HepG2 (cell line): ENCODE measurements around the gene SHLD1. TPM values are rescaled to one million over a fixed set of nuclear protein-coding genes. Genes with fewer than 3 reads are reported as not detected.

ENCODE experiments used
- DR1 ChIP-seq: sonication (generic); formaldehyde crosslinking; IDR thresholded peaks from 2 replicates; pipeline ENCODE4 v1.8.0; 2021; ENCODE audit warnings: mild to moderate bottlenecking, missing genetic modification reagents, inconsistent platforms
- EHMT2 ChIP-seq: fragments of 200-600 bp; sonication (generic); IDR thresholded peaks from 2 replicates; pipeline ENCODE4 v1.7.0; 2017; ENCODE audit warnings: antibody characterized with exemption, low read depth, low read length, borderline replicate concordance
- GZF1 ChIP-seq: sonication (generic); formaldehyde crosslinking; IDR thresholded peaks from 2 replicates; pipeline ENCODE4 v1.5.1; 2020; ENCODE audit warnings: mild to moderate bottlenecking, missing genetic modification reagents
- MXD4 ChIP-seq: IDR thresholded peaks from 2 replicates; pipeline ENCODE4 v1.6.1; 2016; ENCODE audit warnings: mild to moderate bottlenecking, missing biosample characterization, missing genetic modification reagents
- NCOA2 ChIP-seq: sonication (generic); formaldehyde crosslinking; IDR thresholded peaks from 2 replicates; pipeline ENCODE4 v1.8.0; 2022; ENCODE audit warnings: inconsistent platforms
- ZNF468 ChIP-seq: sonication (generic); formaldehyde crosslinking; IDR thresholded peaks from 2 replicates; pipeline ENCODE4 v1.8.0; 2022; ENCODE audit warnings: mild to moderate bottlenecking, moderate library complexity, missing genetic modification reagents
- ZNF567 ChIP-seq: sonication (generic); formaldehyde crosslinking; IDR thresholded peaks from 2 replicates; pipeline ENCODE4 v1.8.1; 2023; ENCODE audit warnings: mild to moderate bottlenecking, missing genetic modification reagents, borderline replicate concordance
- ZNF674 ChIP-seq: sonication (generic); formaldehyde crosslinking; IDR thresholded peaks from 2 replicates; pipeline ENCODE4 v1.5.0; 2020; ENCODE audit warnings: low read depth, mild to moderate bottlenecking, missing genetic modification reagents
- ZNF678 ChIP-seq: sonication (generic); formaldehyde crosslinking; IDR thresholded peaks from 2 replicates; pipeline ENCODE4 v1.4.0; 2020; ENCODE audit warnings: mild to moderate bottlenecking, missing genetic modification reagents
- polyA plus RNA-seq, 8 experiments: library from polyadenylated mRNA; depleted of rRNA in 3 of 8; stranded (reverse) in 7 of 8; unstranded in 1 of 8; fragments of >200 nt; fragmentation: Illumina TruSeq in 4 of 8; extraction: Trizol in 4 of 8; gene quantifications; 2 replicates each; pipeline versions ENCODE4 v1.2.1 to v1.2.3, GENCODE V29; 2011 to 2016; ENCODE audit warnings: low read depth in 4 of 8, missing spikeins in 1 of 8, mixed read lengths in 1 of 8; ENCODE audit not compliant: insufficient read depth in 1 of 8
- total RNA-seq, 5 experiments: library from RNA; depleted of rRNA; stranded (reverse); fragments of >200 nt; fragmentation: Illumina TruSeq; extraction: Trizol; gene quantifications; 2 replicates each; pipeline ENCODE4 v1.2.3, GENCODE V29; 2016; ENCODE audit warnings: low read depth in 1 of 5
- TF ChIP-seq, protein P1 (sequence below): sonication (generic); formaldehyde crosslinking; conservative IDR thresholded peaks from 2 replicates; pipeline ENCODE4 v1.8.1; 2023; ENCODE audit warnings: missing genetic modification reagents
- TF ChIP-seq, protein P2 (sequence below): sonication (generic); formaldehyde crosslinking; IDR thresholded peaks from 2 replicates; pipeline ENCODE4 v1.9.0; 2021; ENCODE audit warnings: missing genetic modification reagents, borderline replicate concordance
- TF ChIP-seq, protein P3 (sequence below): sonication (generic); formaldehyde crosslinking; IDR thresholded peaks from 2 replicates; pipeline ENCODE4 v1.4.0; 2020; ENCODE audit warnings: missing genetic modification reagents
- TF ChIP-seq, protein P4 (sequence below), 2 experiments: IDR thresholded peaks; 2 replicates each; pipeline ENCODE4 v1.6.1; 2011 to 2012; ENCODE audit warnings: low read length in 2 of 2, borderline replicate concordance in 1 of 2, low read depth in 1 of 2, mild to moderate bottlenecking in 1 of 2, moderate library complexity in 1 of 2
- TF ChIP-seq, protein P5 (sequence below), 2 experiments: sonication (generic) in 1 of 2; formaldehyde crosslinking in 1 of 2; IDR thresholded peaks; 2 replicates each; pipeline versions ENCODE4 v1.4.0 to v1.6.1; 2018 to 2020; ENCODE audit warnings: missing genetic modification reagents in 2 of 2, borderline replicate concordance in 1 of 2, low read depth in 1 of 2, mild to moderate bottlenecking in 1 of 2, missing biosample characterization in 1 of 2

SHLD1 gene
- total and polyA plus RNA-seq, 2 of the 13 experiments (the other 11 are each of a cell fraction or from before 2014, with no cell fraction given): 8.9 to 10.0 TPM

DNA sequence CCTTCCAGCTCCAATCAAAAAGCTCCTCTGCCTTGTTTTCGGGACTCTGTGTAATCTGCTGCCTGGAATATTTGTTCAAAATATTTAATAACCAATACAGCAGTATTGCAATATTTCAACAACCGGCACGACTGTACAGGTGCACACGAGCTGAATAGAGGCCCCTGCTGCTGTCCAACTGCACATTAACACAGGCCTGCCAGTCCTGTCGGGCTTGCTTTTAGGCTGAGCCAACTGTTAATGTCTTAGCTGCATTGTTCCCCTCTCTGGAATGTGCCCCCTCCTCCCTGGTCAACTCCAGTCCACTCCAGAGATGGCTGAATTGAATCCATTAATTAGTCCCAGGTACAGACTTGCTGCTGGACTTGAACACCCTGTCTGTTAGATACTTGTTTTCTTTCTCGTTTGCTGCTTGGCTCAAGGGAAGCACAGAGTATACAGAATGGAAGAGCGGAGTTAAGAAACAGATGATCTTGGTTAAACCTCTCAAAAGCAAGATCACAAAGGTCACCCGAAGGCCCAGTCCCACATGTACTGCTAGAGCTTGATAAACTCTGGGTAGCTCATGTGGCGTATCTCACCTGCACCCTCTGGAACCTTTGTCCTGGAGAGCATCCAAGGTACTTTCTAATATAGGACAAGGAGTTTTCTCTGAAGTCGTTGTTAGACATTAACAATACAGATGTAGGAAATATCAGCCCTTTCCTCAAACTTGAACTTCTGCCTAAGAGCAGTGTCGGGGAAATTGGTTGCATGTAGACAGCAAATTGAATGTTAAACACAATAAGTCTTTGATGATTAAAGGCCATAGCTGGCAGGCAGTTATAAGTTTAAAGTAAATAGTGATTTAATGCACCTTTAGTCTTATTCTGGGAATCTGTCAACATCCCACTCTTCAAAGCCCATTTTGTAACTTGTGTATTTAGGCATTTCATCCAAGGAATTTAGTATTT lies 31.9 kb downstream of the SHLD1 start (continued):
- TF ChIP-seq, protein P1, sequence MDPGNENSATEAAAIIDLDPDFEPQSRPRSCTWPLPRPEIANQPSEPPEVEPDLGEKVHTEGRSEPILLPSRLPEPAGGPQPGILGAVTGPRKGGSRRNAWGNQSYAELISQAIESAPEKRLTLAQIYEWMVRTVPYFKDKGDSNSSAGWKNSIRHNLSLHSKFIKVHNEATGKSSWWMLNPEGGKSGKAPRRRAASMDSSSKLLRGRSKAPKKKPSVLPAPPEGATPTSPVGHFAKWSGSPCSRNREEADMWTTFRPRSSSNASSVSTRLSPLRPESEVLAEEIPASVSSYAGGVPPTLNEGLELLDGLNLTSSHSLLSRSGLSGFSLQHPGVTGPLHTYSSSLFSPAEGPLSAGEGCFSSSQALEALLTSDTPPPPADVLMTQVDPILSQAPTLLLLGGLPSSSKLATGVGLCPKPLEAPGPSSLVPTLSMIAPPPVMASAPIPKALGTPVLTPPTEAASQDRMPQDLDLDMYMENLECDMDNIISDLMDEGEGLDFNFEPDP (CRISPR knock-in tag): no peak
- TF ChIP-seq NCOA2: peak; percentile 95
- TF ChIP-seq EHMT2: no peak
- no peak for TF ChIP-seq GZF1 (CRISPR knock-in tag)
- TF ChIP-seq, protein P2, sequence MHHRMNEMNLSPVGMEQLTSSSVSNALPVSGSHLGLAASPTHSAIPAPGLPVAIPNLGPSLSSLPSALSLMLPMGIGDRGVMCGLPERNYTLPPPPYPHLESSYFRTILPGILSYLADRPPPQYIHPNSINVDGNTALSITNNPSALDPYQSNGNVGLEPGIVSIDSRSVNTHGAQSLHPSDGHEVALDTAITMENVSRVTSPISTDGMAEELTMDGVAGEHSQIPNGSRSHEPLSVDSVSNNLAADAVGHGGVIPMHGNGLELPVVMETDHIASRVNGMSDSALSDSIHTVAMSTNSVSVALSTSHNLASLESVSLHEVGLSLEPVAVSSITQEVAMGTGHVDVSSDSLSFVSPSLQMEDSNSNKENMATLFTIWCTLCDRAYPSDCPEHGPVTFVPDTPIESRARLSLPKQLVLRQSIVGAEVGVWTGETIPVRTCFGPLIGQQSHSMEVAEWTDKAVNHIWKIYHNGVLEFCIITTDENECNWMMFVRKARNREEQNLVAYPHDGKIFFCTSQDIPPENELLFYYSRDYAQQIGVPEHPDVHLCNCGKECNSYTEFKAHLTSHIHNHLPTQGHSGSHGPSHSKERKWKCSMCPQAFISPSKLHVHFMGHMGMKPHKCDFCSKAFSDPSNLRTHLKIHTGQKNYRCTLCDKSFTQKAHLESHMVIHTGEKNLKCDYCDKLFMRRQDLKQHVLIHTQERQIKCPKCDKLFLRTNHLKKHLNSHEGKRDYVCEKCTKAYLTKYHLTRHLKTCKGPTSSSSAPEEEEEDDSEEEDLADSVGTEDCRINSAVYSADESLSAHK: no peak
- TF ChIP-seq ZNF567: no peak
- TF ChIP-seq, protein P3, sequence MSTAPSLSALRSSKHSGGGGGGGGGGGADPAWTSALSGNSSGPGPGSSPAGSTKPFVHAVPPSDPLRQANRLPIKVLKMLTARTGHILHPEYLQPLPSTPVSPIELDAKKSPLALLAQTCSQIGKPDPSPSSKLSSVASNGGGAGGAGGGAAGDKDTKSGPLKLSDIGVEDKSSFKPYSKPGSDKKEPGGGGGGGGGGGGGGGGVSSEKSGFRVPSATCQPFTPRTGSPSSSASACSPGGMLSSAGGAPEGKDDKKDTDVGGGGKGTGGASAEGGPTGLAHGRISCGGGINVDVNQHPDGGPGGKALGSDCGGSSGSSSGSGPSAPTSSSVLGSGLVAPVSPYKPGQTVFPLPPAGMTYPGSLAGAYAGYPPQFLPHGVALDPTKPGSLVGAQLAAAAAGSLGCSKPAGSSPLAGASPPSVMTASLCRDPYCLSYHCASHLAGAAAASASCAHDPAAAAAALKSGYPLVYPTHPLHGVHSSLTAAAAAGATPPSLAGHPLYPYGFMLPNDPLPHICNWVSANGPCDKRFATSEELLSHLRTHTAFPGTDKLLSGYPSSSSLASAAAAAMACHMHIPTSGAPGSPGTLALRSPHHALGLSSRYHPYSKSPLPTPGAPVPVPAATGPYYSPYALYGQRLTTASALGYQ (CRISPR knock-in tag): peak; percentile 86
- TF ChIP-seq MXD4 (CRISPR knock-in tag): peak; percentile 78
- TF ChIP-seq ZNF678 (CRISPR knock-in tag): no peak
- TF ChIP-seq ZNF468: no peak
- TF ChIP-seq, protein P4, sequence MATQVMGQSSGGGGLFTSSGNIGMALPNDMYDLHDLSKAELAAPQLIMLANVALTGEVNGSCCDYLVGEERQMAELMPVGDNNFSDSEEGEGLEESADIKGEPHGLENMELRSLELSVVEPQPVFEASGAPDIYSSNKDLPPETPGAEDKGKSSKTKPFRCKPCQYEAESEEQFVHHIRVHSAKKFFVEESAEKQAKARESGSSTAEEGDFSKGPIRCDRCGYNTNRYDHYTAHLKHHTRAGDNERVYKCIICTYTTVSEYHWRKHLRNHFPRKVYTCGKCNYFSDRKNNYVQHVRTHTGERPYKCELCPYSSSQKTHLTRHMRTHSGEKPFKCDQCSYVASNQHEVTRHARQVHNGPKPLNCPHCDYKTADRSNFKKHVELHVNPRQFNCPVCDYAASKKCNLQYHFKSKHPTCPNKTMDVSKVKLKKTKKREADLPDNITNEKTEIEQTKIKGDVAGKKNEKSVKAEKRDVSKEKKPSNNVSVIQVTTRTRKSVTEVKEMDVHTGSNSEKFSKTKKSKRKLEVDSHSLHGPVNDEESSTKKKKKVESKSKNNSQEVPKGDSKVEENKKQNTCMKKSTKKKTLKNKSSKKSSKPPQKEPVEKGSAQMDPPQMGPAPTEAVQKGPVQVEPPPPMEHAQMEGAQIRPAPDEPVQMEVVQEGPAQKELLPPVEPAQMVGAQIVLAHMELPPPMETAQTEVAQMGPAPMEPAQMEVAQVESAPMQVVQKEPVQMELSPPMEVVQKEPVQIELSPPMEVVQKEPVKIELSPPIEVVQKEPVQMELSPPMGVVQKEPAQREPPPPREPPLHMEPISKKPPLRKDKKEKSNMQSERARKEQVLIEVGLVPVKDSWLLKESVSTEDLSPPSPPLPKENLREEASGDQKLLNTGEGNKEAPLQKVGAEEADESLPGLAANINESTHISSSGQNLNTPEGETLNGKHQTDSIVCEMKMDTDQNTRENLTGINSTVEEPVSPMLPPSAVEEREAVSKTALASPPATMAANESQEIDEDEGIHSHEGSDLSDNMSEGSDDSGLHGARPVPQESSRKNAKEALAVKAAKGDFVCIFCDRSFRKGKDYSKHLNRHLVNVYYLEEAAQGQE (IDR thresholded peaks at IDR 0.05; ENCODE audit: borderline replicate concordance in 1 of 2, low read depth in 1 of 2, low read length in 2 of 2): peak in 1 of 2 experiments; percentile 59; a peak in 2 of 4 replicates
- TF ChIP-seq ZNF674 (CRISPR knock-in tag): no peak
- TF ChIP-seq, protein P5, sequence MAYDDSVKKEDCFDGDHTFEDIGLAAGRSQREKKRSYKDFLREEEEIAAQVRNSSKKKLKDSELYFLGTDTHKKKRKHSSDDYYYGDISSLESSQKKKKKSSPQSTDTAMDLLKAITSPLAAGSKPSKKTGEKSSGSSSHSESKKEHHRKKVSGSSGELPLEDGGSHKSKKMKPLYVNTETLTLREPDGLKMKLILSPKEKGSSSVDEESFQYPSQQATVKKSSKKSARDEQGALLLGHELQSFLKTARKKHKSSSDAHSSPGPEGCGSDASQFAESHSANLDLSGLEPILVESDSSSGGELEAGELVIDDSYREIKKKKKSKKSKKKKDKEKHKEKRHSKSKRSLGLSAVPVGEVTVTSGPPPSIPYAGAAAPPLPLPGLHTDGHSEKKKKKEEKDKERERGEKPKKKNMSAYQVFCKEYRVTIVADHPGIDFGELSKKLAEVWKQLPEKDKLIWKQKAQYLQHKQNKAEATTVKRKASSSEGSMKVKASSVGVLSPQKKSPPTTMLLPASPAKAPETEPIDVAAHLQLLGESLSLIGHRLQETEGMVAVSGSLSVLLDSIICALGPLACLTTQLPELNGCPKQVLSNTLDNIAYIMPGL (CRISPR knock-in tag; IDR thresholded peaks at IDR 0.05; ENCODE audit: borderline replicate concordance in 1 of 2, low read depth in 1 of 2): peak in 1 of 2 experiments; percentile 36; a peak in 1 of 4 replicates
- TF ChIP-seq DR1 (CRISPR knock-in tag): no peak
